Skeletal muscle tissue (tissue), 4 donors: ENCODE data around the gene FBXO31. TPM values are rescaled to one million over a fixed set of nuclear protein-coding genes. Genes with fewer than 3 reads are reported as not detected.

Experiments
- H3K27ac ChIP-seq: one replicate; pipeline ENCODE4 v1.7.0; 2013; ENCODE audit warnings: mild to moderate bottlenecking, low read depth, low read length, inconsistent platforms
- H3K27me3 ChIP-seq, 3 donors: one replicate each; pipeline ENCODE4 v1.7.0; 2013; ENCODE audit warnings: low read length in 3 of 3; ENCODE audit not compliant: control insufficient read depth in 3 of 3, insufficient read depth in 3 of 3
- H3K36me3 ChIP-seq, 3 donors: one replicate each; pipeline ENCODE4 v1.7.0; 2013; ENCODE audit warnings: low read length in 3 of 3; ENCODE audit not compliant: control insufficient read depth in 3 of 3, insufficient read depth in 3 of 3
- H3K4me1 ChIP-seq, 3 donors: one replicate each; pipeline ENCODE4 v1.7.0; 2013; ENCODE audit warnings: low read length in 3 of 3, mild to moderate bottlenecking in 3 of 3; ENCODE audit not compliant: control insufficient read depth in 3 of 3, insufficient read depth in 3 of 3
- H3K4me3 ChIP-seq, 3 donors: one replicate each; pipeline ENCODE4 v1.7.0; 2013; ENCODE audit warnings: low read length in 3 of 3
- H3K9ac ChIP-seq, 3 donors: one replicate each; pipeline ENCODE4 v1.7.0; 2013; ENCODE audit warnings: low read length in 3 of 3, mild to moderate bottlenecking in 3 of 3, moderate library complexity in 2 of 3, low read depth in 1 of 3
- H3K9me3 ChIP-seq, 3 donors: one replicate each; pipeline ENCODE4 v1.7.0; 2013; ENCODE audit warnings: low read length in 3 of 3; ENCODE audit not compliant: control insufficient read depth in 3 of 3
- total RNA-seq: library from RNA; depleted of rRNA; stranded (reverse); fragments of >200 nt; gene quantifications from one replicate; pipeline ENCODE4 v1.2.3, GENCODE V29; 2014
- donor health status: Osteomylitis.

Gene FBXO31
- total RNA-seq, 1 donor from 2014 or later: 26.6 TPM

DNA sequence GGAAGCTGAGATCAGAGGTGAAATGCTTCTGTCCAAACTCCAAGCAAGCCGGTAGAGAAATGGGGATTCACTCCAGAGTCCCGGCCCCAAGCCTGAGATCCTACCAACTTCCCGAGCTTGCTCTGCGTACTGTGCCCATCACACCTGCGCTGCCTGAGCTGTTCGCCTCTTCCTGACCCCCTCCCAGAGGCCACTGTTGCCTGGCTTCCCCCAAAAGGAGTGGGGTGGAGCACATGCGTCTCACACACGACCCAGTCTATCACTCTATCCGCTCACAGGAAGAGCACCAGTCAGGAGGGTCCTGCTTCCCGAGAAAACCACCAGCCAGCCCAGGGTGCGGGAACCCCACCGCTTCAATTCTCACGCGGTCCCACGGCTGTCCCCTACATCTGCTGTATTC lies 52.9 kb downstream of the FBXO31 start:
- Histone ChIP-seq H3K4me3 (no peak overlapping the region), H3K27ac (no peak overlapping the region), H3K9me3 (no peaks in the 10 kb centered on the region), H3K9ac (no peak overlapping the region), H3K36me3 (peaks cover 58 to 64% (median 64%) of the 10 kb centered on the region in 3 donors), H3K4me1 (peaks cover 26 to 48% (median 35%) of the 10 kb centered on the region in 3 donors), H3K27me3 (no peaks in the 10 kb centered on the region)

- no peaks in the 10 kb centered on the region for H3K27me3 ChIP-seq
- no peak overlapping the region for H3K27ac ChIP-seq
- H3K9ac ChIP-seq: no peak overlapping the region
- H3K9me3 ChIP-seq: no peaks in the 10 kb centered on the region
- H3K4me1 ChIP-seq: peaks cover 30 to 52% (median 39%) of the 10 kb centered on the region in 3 donors
- H3K4me3 ChIP-seq: no peak overlapping the region
- peaks cover 56 to 62% (median 60%) of the 10 kb centered on the region in 3 donors for H3K36me3 ChIP-seq
Observed at GRCh38 chr16:87330257-87330624, 53.3 kb downstream of the FBXO31 start.

- Histone ChIP-seq H3K27ac (peak overlapping the region; percentile 47), H3K36me3 (peaks cover 50 to 56% (median 54%) of the 10 kb centered on the region in 3 donors), H3K4me3 (no peak overlapping the region), H3K9ac (no peak overlapping the region), H3K4me1 (peaks cover 30 to 58% (median 44%) of the 10 kb centered on the region in 3 donors), H3K27me3 (no peaks in the 10 kb centered on the region), H3K9me3 (no peaks in the 10 kb centered on the region)
Observed at GRCh38 chr16:87329436-87330256, 53.9 kb downstream of the FBXO31 start.

GRCh38 chr16:87328846-87329245 lies 54.7 kb downstream of the FBXO31 start:
- Histone ChIP-seq H3K27me3 (no peaks in the 10 kb centered on the region), H3K27ac (peak overlapping the region; percentile 47), H3K9ac (no peak overlapping the region), H3K4me3 (no peak overlapping the region), H3K36me3 (peaks cover 43 to 48% (median 46%) of the 10 kb centered on the region in 3 donors), H3K9me3 (no peaks in the 10 kb centered on the region), H3K4me1 (peaks cover 32 to 63% (median 49%) of the 10 kb centered on the region in 3 donors)

DNA sequence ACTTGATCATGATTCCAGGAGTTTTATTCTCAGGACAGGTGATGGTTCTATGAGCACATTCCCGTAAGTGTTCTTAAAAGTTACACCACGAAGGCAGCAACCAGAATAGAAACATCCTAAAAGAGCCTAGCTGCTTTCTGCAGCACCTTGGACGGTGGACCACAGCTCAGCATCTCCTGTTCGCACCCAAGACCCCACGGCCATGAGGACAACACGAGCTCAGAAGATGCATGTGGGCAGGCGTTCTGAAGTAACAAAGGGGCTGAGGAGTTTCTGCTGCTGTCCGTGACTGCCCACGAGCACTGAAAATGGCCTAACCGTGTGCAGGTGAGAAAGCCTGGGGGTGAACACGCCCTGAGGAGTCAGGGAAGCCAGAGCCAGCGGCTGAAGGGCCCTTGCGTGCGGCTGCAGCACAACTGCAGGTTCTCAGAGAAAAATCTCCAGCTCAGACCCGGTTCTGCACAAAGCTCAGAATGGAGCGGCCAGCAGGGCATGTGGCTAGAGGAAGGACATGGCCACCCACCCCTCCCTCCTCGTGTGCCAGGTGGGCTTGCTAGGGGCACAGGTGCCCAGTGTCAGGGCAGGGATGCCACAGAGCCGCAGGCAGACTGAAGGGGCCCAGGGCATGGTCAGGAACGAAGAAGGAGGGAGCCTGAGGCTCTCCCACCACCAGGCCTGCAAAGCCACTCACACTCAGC lies 55.6 kb downstream of the FBXO31 start:
- Histone ChIP-seq H3K36me3 (peaks cover 38 to 40% (median 39%) of the 10 kb centered on the region in 3 donors), H3K4me3 (no peak overlapping the region), H3K27ac (peak overlapping the region; percentile 25), H3K4me1 (peaks cover 29 to 63% (median 43%) of the 10 kb centered on the region in 3 donors), H3K9me3 (no peaks in the 10 kb centered on the region), H3K9ac (no peak overlapping the region), H3K27me3 (no peaks in the 10 kb centered on the region)

- Histone ChIP-seq H3K27ac (peak overlapping the region; percentile 28), H3K36me3 (peaks cover 32 to 38% (median 33%) of the 10 kb centered on the region in 3 donors), H3K4me1 (peaks cover 29 to 54% (median 32%) of the 10 kb centered on the region in 3 donors)
Observed at GRCh38 chr16:87326151-87326571, 57.4 kb downstream of the FBXO31 start.

DNA sequence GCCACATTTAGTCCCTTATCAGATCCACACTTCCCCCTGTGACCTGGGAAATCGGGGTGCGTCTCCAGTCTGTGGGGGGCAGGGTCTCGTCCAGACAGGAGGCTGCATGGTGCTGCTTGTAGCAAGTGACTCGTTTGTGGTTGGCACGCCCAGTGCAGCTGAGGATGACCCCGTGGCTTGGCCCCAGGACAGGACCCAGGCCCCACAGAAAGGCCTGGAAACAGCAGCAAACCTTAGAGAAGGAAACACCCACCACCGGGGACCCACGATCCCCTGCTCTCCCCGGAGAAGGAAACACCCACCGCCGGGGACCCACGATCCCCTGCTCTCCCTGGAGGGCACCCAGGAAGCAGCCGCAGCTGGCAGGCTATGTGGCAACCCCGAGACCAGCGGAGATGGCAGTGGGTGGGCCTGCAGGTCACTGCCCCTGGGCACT lies 58.1 kb downstream of the FBXO31 start:
- Histone ChIP-seq H3K9ac (peak overlapping the region in 2 of 3 donors; percentile 32 to 62), H3K27me3 (no peaks in the 10 kb centered on the region), H3K4me1 (peaks cover 29 to 53% (median 32%) of the 10 kb centered on the region in 3 donors), H3K9me3 (no peaks in the 10 kb centered on the region), H3K36me3 (peaks cover 26 to 33% (median 28%) of the 10 kb centered on the region in 3 donors), H3K27ac (peak overlapping the region; percentile 28), H3K4me3 (no peak overlapping the region)

More at GRCh38 chr16:87326151-87326571, 57.4 kb downstream of the FBXO31 start:
- Histone ChIP-seq H3K4me3 (no peak overlapping the region), H3K9me3 (no peaks in the 10 kb centered on the region), H3K9ac (peak overlapping the region in 2 of 3 donors; percentile 14 to 35), H3K27me3 (no peaks in the 10 kb centered on the region)

GRCh38 chr16:87324411-87325275 lies 58.9 kb downstream of the FBXO31 start:
- Histone ChIP-seq H3K9ac (peak overlapping the region; percentile 1 to 62 (median 32)), H3K27ac (no peak overlapping the region), H3K4me1 (peaks cover 29 to 56% (median 32%) of the 10 kb centered on the region in 3 donors), H3K36me3 (peaks cover 18 to 25% (median 20%) of the 10 kb centered on the region in 3 donors), H3K27me3 (no peaks in the 10 kb centered on the region), H3K9me3 (no peaks in the 10 kb centered on the region), H3K4me3 (peak overlapping the region in 1 of 3 donors; percentile 13)

GRCh38 chr16:87323727-87324410 lies 59.7 kb downstream of the FBXO31 start:
- Histone ChIP-seq H3K9me3 (no peaks in the 10 kb centered on the region), H3K4me1 (peaks cover 28 to 56% (median 29%) of the 10 kb centered on the region in 3 donors), H3K27me3 (no peaks in the 10 kb centered on the region), H3K4me3 (no peak overlapping the region), H3K36me3 (peaks cover 11 to 19% (median 14%) of the 10 kb centered on the region in 3 donors), H3K27ac (no peak overlapping the region), H3K9ac (peak overlapping the region in 1 of 3 donors; percentile 62)
